Loucy (cell line): ENCODE results near the gene PRKCQ.

Source experiments
- CTCF ChIP-seq: fragments of 200-600 bp; sonication (generic); conservative IDR thresholded peaks from 2 replicates; pipeline ENCODE4 v1.5.1; 2014; ENCODE audit warnings: mild to moderate bottlenecking, antibody characterized with exemption, low read length
- EZH2phosphoT487 ChIP-seq: fragments of 200-600 bp; IDR thresholded peaks from 2 replicates; pipeline ENCODE4 v1.6.1; 2018; ENCODE audit warnings: antibody characterized with exemption, mild to moderate bottlenecking, moderate library complexity, borderline replicate concordance

- TF ChIP-seq CTCF (no peak), EZH2phosphoT487 (no peak)
Measured at GRCh38 chr10:6464862-6465430, 115.1 kb downstream of the PRKCQ start.
